GM19025 (cell line): ENCODE data around the gene PRKCQ.
"Not testable (repeated sequence)": the region's sequence is repeated elsewhere in the genome, so short reads cannot be mapped to it uniquely, and the experiment has no call there.

Experiments used
- ATAC-seq: cut with Tn5 transposase; IDR thresholded peaks from one replicate; pipeline ENCODE4 v1.9.1; 2021; ENCODE audit warnings: mild to moderate bottlenecking, low read depth, moderate library complexity; ENCODE audit not compliant: unreplicated experiment

Gene PRKCQ

DNA sequence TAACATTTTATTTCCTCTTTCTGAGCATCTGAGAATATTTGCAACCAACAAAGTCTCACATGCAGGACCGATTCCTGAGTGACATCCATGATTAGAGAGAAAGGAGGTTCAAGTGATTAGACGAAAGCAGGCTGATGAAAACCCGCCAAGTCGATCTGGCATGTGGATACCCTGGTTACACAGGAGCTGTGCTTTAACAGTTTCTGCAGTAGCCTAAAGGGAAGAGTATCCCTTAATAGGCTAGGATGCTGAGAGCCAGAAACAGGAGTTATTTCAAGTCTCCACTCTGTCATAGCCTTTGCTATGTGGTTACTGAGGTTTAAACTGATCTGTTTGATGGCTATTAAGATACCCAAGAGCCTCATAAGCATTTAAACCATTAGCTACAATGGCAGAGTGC is 82.5 kb downstream of the PRKCQ start:
- no peak for ATAC-seq

- ATAC-seq, result no peak
Measured at GRCh38 chr10:6494936-6495592, 85.0 kb downstream of the PRKCQ start.

- ATAC-seq, result no peak
Measured at GRCh38 chr10:6494442-6494819, 85.6 kb downstream of the PRKCQ start.

DNA sequence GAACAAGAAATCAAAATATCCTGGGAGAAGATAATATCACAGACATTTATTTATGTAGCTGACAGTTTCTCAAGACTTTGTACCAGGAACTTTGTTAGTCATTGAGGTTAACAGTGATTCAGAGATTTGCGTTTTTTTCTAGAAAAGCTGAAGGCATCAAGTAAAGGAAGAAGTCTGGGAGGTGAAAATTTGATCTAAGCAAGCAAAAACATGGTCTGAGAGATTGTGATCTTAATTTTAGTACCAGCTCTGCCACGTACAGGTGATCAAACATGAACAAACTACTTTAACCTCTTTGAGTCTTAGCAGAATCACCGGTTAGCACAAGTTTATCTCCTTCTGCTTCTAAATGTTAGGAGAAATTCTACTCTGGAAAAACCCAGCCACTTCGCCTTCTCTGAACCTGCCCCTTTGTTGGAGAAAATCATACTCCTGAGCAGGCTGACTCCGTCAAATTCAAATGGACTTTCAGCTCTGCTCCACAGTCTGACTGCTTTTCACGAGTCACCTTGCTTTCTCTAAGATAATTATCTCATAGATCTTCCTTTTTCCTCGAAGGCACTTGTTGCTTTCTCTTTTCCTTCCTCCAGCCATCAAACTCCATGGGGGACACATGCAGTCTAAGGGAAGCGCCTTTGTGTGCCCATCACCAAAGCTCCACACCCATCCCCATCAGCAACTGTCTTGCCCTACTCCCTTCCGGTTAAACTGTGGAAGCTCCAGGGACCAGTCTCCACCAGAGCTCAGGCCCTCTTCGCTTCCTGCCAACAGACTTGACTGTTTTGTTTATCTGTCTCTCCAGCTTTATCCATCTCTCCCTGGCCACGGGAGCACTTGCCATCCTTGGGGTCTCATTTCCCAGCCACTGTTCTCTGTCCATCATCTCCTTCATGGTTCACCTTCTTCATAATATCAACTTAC is 86.3 kb downstream of the PRKCQ start:
- ATAC-seq, result no peak

- no peak for ATAC-seq
Measured at GRCh38 chr10:6492896-6493295, 87.2 kb downstream of the PRKCQ start.

DNA sequence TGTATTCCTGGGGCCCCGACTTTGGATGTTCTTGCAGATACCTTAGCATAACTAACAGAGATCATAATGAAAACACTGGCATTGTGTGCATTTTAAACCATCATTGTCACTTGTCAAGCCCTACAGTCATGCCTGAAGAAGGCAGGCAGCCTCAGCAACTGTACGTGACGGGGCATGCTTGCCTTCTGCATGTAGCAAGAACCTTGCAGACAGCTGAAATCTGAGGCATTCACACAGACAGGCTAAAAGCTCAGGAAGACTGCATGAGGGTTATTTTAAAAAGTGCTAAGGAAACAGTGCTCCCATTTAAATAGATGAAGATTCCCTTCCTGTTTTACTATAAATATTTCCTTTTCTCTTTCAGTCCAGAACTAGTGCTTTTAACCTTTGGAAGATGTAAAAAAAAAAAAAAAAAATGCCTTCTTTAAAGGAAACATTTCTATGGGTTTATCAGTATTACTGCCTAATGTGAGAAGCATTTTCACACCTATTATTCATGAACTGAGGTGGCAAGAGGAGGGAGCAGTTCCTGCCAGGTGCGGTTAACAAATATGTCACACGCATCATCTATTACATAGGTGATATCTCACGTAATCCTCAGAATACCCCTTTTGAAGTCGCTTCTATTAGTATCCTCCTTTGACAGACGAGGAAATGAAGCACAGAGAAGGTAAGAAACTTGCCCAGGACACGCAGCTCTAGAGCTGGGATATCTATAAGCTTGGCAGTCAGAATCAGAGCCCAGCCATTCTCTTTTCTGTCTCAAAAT is 88.1 kb downstream of the PRKCQ start:
- no peak for ATAC-seq

DNA sequence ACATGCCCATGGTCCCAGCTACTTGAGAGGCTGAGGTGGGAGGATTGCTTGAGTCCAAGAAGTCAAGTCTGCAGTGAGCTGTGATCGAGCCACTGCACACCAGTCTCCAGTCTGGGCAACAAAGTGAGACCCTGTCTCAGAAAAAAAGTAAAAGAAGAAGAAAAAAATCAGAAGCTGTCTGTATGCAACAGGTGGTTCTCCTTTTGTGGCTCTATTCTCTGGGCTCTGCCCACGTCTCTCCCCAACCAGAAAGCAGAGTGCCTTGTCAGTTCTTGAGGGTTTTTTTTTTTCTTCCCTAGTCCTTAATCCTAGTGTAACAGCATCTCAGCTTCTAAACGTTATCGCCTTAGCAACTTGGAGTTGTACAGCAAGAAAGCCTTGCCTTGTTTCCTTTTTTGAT is 89.5 kb downstream of the PRKCQ start:
- no peak for ATAC-seq

- ATAC-seq, result no peak
Measured at GRCh38 chr10:6487920-6488319, 92.2 kb downstream of the PRKCQ start.

DNA sequence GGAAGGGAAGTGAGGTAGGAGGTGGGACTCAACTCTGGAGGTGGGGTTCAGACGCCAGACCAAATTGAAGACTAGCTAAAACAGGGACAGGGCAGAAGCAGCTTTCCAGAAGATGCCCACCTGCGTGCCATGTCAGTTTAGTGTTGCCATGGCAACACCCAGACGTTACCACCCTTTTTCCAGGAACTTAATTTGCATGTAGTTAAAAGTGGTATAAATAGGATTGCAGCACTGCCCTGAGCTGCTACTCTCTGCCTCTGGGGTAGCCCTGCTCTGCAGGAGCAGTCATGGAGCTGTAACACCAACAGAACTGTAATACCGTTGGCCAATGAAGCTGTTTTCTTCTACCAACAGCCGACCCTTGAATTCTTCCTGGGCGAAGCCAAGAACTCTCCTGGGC is 93.8 kb downstream of the PRKCQ start:
- no peak for ATAC-seq

- no peak for ATAC-seq
Measured at GRCh38 chr10:6482737-6483357, 97.2 kb downstream of the PRKCQ start.

DNA sequence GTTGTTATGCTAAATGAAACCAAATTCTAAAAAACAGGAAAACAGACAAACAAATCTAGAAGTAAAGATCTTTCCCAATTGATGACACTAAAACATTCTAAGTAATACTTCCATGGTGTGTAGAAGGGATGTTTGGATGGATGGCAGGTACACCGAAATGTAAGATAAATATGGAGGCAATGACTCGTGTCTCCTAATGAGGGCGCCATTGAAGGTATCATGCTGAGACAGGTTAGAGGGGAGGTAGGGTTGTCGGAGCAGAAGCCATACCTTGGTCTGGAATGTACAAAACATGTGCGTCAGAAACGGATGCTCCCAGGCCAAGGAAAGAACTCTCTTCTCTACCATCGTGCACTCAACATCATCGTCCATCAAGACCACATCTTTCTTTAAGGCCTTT is 101.4 kb downstream of the PRKCQ start:
- no peak for ATAC-seq

DNA sequence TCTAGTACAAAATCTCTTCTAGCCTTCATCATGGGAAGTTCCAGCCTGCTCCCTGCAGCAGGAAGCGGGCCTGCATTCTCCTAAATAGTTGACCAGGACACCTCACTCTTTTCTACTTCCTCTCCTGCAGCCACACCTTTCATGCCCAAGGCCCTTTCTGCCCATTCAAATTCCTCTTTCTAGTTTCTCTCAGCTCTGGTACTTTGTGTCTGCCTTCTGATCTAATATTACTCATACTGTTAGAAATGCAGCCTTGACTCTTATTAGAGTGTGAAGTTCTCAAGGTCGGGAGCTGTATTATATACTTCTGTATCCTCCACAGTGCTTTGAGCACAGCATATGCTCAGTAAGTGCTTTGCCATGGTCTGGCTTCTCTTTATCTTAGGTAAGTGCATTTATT is 103.1 kb downstream of the PRKCQ start:
- no peak for ATAC-seq

DNA sequence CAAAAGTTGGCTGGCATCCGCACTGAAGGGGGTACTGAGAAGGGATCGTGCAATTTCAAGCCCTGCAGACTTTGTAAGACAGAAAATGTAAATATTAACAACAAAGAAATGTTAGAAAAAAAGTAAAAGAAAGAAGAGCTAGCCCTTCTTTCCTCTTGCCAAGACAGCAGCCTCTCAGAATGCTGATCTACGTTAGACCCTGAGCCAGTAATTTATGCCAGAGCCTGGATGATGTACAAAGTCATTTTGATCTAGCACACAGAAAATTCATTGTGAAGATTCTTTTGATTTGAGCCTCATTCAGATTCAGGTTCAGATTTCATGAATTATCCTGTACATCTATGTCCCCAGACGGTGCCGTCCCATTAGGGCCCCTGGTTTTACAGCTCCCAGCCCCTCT is 105.2 kb downstream of the PRKCQ start:
- no peak for ATAC-seq

GRCh38 chr10:6473901-6474370 is 106.1 kb downstream of the PRKCQ start:
- ATAC-seq, result peak; percentile 57

DNA sequence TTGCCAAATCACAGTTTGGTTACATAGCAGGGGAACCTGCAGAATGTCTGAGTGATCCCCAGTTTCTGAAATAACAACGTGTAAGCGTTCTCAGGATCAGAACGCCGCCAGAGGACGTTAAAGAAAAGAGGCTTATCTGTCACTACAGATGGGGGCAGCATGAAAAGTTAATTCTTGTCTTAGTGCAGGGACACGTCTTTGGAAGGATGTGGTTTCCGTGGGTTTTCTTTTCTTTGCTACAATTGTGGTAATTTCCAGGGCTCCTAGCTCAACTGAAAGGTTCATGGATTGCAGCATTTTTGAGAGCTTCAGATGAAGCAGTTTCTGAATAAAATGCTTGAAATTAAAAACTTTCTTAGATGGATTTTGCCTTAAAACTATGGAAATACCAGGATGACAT is 106.6 kb downstream of the PRKCQ start:
- no peak for ATAC-seq

GRCh38 chr10:6472710-6473005 is 107.4 kb downstream of the PRKCQ start:
- not testable (repeated sequence) for ATAC-seq

DNA sequence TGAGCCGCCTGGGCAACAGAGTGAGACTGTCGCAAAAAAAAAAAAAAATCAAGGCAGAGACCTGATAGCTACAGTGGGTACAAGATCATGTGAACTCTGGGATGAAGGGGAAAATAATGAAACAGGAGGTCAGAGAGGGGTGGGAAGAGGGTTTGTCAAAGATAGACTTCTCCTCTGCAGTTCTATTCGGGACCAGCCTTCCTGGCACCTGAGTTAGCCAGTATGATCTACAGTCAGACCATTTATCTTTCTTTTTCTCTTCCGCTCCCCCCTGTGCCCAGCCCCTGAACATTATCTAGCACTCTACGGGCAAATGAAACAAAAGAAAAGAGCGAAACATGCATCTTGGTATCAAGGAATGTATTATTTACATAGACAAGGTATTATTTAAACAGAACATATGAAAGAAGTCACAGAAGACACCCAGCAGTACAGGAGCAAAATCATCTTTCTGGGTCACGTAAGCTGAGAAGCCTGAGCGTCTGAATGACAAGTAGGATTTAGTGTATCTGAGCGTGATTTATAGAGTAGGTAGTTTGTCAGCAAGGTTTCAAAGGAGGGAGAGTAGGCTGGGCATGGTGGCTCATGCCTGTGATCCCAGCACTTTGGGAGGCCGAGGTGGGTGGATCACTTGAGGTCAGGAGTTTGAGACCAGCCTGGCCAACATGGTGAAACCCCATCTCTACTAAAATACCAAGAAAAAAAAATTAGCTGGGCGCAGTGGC is 109.0 kb downstream of the PRKCQ start:
- ATAC-seq, result no peak

DNA sequence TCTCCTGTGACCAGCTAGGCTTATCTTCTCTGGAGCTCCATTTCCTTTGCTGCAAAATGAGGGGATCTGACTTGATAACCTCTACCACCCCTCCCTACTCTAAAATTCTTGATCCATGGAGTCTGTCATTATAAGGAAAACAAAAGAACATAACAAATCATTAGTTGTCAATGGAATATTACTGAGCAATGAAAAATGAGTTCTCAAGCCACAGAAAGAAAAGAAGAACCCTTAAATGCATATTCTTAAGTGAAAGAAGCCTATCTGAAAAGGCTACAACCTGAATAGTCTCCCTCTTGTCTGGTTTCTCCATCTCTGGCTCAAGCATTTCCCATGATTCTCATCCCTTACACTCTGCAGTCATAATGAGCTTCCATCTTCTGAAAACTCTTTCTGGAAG is 110.4 kb downstream of the PRKCQ start:
- no peak for ATAC-seq

DNA sequence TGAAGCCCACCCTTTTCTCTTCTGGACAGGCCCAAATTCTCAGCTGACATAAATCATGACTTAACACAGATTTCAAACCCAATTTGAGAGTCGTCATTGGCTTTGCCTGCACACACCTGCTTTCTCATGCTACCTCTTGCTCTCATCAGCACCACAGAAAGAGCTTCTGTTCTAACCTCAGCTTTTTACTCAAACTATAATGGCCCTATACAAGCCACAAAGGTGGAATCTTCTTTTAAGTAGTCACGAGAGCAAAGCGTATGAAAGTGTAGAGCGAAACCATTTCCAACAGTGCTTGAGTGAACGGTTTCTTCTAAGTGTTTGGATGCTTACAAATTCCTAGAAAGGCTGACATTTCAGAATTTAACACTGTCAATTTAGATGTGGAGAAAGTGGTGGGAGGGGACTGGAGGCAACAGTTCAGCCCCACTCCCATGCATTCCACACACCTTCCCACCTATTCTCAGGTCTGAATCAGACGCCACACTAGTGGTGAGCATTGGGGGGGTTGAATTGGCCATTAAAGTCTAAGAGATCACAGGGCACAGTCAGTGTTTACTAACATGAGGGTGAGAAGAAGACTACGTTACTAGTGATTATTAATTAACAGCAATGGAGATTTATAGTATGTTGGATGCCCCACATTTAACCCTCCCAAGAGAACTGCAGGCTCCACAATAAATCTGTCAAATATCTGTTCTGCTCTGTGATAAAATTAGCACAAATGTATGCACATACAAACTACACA is 114.0 kb downstream of the PRKCQ start:
- no peak for ATAC-seq

DNA sequence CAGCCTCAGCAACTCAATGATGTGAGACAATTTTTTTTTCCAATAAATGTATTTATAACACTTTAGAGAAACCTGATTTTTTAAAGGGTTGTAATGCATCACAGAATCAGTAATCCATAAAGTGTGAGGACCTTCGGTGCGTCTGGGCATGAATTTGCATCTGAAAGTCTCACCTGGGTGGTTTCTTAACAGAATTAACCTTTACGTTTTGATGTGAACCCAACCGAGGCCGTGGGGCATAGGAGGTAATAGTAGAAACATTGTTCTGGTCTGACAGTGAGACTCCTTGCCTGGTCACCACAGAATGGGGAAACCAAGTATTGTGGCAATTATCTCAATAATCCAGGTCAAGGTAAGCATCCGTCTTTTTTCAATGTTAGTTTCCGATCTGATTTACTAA is 114.6 kb downstream of the PRKCQ start:
- no peak for ATAC-seq
